Prostate gland (tissue), 2 donors: ENCODE results near the gene ZAR1L. TPM values are rescaled to one million over a fixed set of nuclear protein-coding genes. Genes with fewer than 3 reads are reported as not detected.

Experiments used
- DNase-seq: peaks from one replicate; pipeline ENCODE4 v3.0.0-alpha.2; 2019; ENCODE audit warnings: low spot score
- H3K27ac ChIP-seq, 2 donors: fragments of 200-600 bp; sonication (generic); 2 replicates each; pipeline ENCODE4 v1.5.1; 2017 to 2019
- H3K27me3 ChIP-seq: fragments of 200-600 bp; sonication (generic); replicated peaks from 2 replicates; pipeline ENCODE4 v1.5.1; 2019; ENCODE audit not compliant: insufficient read depth
- H3K36me3 ChIP-seq, 2 donors: fragments of 200-600 bp; sonication (generic); 1 replicate in 1 of 2; 2 replicates in 1 of 2; pipeline versions ENCODE4 v1.5.1 to v1.8.1; 2017 to 2019
- H3K4me1 ChIP-seq: fragments of 200-600 bp; sonication (generic); replicated peaks from 2 replicates; pipeline ENCODE4 v1.5.1; 2019
- H3K4me3 ChIP-seq, 2 donors: fragments of 200-600 bp; sonication (generic); 2 replicates each; pipeline ENCODE4 v1.5.1; 2017 to 2019
- H3K9me3 ChIP-seq: fragments of 200-600 bp; sonication (generic); 2 replicates; pipeline ENCODE4 v1.5.1; 2017
- POLR2A ChIP-seq: fragments of 450-650 bp; IDR thresholded peaks from one replicate; pipeline ENCODE4 v1.6.1; 2016; ENCODE audit warnings: antibody characterized with exemption, mild to moderate bottlenecking
- POLR2AphosphoS5 ChIP-seq: sonication (generic); formaldehyde crosslinking; IDR thresholded peaks from one replicate; pipeline ENCODE4 v1.6.1; 2017; ENCODE audit warnings: antibody characterized with exemption
- WGBS: methylation state at CpG from one replicate; pipeline ENCODE4 v1.1.5; 2018; 5-methylcytosine and 5-hydroxymethylcytosine counted together
- intact Hi-C: fragments of 100-400 bp; cut with DNase I; formaldehyde crosslinking; loops from one replicate; pipeline ENCODE4 v1.14.2; 2022
- total RNA-seq, 2 donors: library from RNA; depleted of rRNA; stranded (reverse); fragments of >200 nt; gene quantifications; one replicate each; pipeline ENCODE4 v1.1.0, GENCODE V29; 2016
- TF ChIP-seq, protein P1 (sequence below), 4 experiments: fragments of 200-600 bp in 2 of 4; fragments of 450-650 bp in 2 of 4; sonication (generic) in 2 of 4; IDR thresholded peaks; 1 replicate in 3 of 4; 2 replicates in 1 of 4; pipeline ENCODE4 v1.5.1; 2016 to 2019; ENCODE audit warnings: antibody characterized with exemption in 4 of 4, mild to moderate bottlenecking in 2 of 4, moderate library complexity in 2 of 4

The ZAR1L gene
- total RNA-seq, 2 donors from 2014 or later, result not detected

DNA sequence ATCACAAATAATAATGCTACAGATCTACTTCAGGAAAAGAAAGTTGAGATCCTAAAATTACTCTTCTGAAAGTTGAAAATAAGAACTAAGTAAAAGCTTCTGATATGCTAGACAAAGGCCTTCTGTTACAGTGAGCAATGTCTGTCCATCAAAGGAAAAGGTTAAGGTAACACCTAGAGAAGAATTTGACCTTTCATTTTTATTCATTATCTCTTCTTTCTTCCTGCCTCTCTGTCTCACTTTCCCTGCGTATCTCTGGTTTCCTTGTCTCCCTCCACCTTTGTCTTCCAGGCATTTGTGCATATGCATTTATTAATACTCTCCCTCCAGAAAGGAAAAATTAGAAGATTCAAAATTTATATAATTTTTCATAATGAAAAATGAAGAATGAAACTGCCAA is 49.0 kb downstream of the ZAR1L start:
- DNase-seq, result no peak
- Histone ChIP-seq H3K9me3 (no peaks in the 10 kb centered on the region), H3K27me3 (no peaks in the 10 kb centered on the region), H3K36me3 (peaks cover 0 to 4% of the 10 kb centered on the region in 2 donors), H3K4me3 (no peak overlapping the region), H3K27ac (no peak overlapping the region), H3K4me1 (no peaks in the 10 kb centered on the region)
- TF ChIP-seq POLR2AphosphoS5, result no peak
- TF ChIP-seq POLR2A, result no peak
- TF ChIP-seq, protein P1, sequence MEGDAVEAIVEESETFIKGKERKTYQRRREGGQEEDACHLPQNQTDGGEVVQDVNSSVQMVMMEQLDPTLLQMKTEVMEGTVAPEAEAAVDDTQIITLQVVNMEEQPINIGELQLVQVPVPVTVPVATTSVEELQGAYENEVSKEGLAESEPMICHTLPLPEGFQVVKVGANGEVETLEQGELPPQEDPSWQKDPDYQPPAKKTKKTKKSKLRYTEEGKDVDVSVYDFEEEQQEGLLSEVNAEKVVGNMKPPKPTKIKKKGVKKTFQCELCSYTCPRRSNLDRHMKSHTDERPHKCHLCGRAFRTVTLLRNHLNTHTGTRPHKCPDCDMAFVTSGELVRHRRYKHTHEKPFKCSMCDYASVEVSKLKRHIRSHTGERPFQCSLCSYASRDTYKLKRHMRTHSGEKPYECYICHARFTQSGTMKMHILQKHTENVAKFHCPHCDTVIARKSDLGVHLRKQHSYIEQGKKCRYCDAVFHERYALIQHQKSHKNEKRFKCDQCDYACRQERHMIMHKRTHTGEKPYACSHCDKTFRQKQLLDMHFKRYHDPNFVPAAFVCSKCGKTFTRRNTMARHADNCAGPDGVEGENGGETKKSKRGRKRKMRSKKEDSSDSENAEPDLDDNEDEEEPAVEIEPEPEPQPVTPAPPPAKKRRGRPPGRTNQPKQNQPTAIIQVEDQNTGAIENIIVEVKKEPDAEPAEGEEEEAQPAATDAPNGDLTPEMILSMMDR (IDR thresholded peaks at IDR 0.05), result no peak
- WGBS, result 93% methylated on average over 1 of the region's 1 CpG
- intact Hi-C loops, result no loop called here

DNA sequence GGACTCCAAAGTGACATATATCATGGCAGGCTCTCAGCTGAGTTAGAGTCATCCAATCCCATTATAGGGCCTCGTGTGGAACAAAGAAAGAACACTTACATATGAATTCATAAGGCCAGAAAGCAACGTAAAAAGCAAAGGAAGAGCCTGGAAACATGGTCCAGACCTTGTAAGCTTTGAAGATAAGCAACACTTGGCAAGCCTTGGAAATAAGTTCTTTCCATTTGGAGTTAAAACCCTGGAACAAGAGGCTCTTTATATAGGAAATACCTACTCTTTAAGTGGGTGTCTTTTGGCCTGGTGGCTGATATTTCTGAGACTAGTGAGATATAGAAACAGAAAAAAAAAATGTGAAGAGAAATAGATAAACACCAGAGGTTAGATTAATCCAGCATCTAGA is 49.4 kb downstream of the ZAR1L start:
- Histone ChIP-seq H3K4me3 (no peak overlapping the region), H3K4me1 (no peaks in the 10 kb centered on the region), H3K9me3 (no peaks in the 10 kb centered on the region), H3K36me3 (peaks cover 0 to 4% of the 10 kb centered on the region in 2 donors), H3K27ac (no peak overlapping the region), H3K27me3 (no peaks in the 10 kb centered on the region)
- WGBS, result 55% methylated on average over 2 of the region's 2 CpGs
- intact Hi-C loops, result no loop called here
- no peak for DNase-seq
- TF ChIP-seq POLR2A (no peak), POLR2AphosphoS5 (no peak)
- TF ChIP-seq, protein P1 (IDR thresholded peaks at IDR 0.05), result no peak

DNA sequence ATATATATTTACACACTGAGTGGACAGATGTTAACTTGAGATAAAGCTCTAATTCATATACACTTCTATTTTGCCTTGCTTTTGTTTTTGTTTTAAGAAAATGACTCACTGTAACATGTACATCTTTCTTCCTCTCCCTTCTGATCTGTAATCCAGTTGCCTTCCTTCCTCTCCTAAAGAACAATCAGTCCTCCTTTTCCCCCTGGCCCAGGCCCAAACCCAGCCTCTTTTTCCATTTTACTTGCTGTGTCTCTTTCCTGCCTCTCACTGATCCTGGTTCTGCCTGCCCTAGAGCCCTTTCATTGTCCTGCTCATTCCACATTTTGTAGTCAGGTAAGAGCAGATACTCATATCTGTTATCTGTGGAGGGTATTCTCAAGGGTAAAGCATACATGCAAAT is 50.8 kb downstream of the ZAR1L start:
- H3K4me3 ChIP-seq, result no peak overlapping the region
- H3K27me3 ChIP-seq, result no peaks in the 10 kb centered on the region
- DNase-seq, result no peak
- no peak overlapping the region for H3K27ac ChIP-seq
- no peaks in the 10 kb centered on the region for H3K9me3 ChIP-seq
- TF ChIP-seq, protein P1 (IDR thresholded peaks at IDR 0.05), result no peak
- peak; percentile 47 for TF ChIP-seq POLR2AphosphoS5
- H3K36me3 ChIP-seq, result peaks cover 0 to 4% of the 10 kb centered on the region in 2 donors
- intact Hi-C loops, result no loop called here
- H3K4me1 ChIP-seq, result no peaks in the 10 kb centered on the region

DNA sequence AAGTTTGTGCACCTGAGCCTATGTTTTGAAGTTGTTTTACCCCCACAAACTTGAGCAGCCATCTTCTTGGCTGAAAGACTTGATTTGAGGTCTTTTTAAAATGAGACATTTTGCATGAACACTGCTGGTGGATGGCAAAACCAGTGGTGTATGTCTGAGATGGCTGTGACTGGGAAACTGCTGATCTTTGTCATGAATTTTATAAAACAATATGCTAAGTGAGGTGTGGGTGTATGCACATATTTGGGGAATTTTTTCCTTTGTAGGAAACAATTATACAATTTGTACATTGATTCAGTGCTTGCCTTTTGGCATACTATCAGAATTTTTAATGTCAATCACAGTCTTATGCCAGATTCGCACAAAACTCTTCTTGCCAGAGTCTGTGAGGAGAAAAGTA is 52.5 kb downstream of the ZAR1L start:
- 86% methylated on average over 1 of the region's 1 CpG for WGBS
- intact Hi-C loops, result no loop called here
- Histone ChIP-seq H3K9me3 (no peaks in the 10 kb centered on the region), H3K27me3 (no peaks in the 10 kb centered on the region), H3K27ac (no peak overlapping the region), H3K4me3 (no peak overlapping the region), H3K36me3 (peaks cover 0 to 4% of the 10 kb centered on the region in 2 donors), H3K4me1 (no peaks in the 10 kb centered on the region)
- TF ChIP-seq POLR2A, result no peak
- no peak for TF ChIP-seq POLR2AphosphoS5
- TF ChIP-seq, protein P1 (IDR thresholded peaks at IDR 0.05), result no peak
- no peak for DNase-seq

DNA sequence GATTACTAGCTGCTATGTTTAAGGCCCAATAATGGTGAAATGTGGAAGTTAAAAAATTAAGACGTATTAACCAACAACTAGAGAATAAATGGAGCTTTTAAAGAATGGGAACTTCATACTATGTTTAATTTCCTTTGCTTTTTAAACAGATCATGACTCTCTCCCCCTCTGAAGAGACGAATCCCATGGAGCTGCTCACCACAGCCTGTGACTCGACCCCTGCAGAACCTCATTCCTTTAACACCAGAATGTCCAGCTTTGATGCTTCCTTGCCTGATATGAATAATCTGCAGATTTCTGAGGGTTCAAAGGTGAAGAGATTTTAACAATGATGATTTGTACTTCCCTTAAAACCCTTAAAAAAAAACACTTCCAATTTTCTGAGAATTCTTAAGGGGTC is 53.0 kb downstream of the ZAR1L start:
- DNase-seq, result no peak
- WGBS, result 66% methylated on average over 3 of the region's 3 CpGs
- Histone ChIP-seq H3K27me3 (no peaks in the 10 kb centered on the region), H3K4me1 (no peaks in the 10 kb centered on the region), H3K4me3 (no peak overlapping the region), H3K27ac (no peak overlapping the region), H3K9me3 (no peaks in the 10 kb centered on the region), H3K36me3 (peaks cover 0 to 4% of the 10 kb centered on the region in 2 donors)
- TF ChIP-seq POLR2A (no peak), POLR2AphosphoS5 (no peak)
- TF ChIP-seq, protein P1 (IDR thresholded peaks at IDR 0.05), result no peak
- intact Hi-C loops, result no loop called here
